Measurements from ENCODE around the gene PLEKHA6.

- TF ChIP-seq CTCF (IDR thresholded peaks at IDR 0.05) (no peak), POLR2A (IDR thresholded peaks at IDR 0.05) (no peak)
These were observed 156.4 kb downstream of the PLEKHA6 start for GRCh38 chr1:204203206-204203767.

Measured in right lobe of liver (tissue), 4 donors.